WI38 (cell line): ENCODE measurements around the gene TMC1.

Experiments used
- H3K4me3 ChIP-seq: 2 replicates; pipeline ENCODE4 v1.5.1; 2011; ENCODE audit warnings: low read depth, mild to moderate bottlenecking, control low read depth, low read length
- TF ChIP-seq, protein P1 (sequence below): IDR thresholded peaks from 2 replicates; pipeline ENCODE4 v1.5.1; 2012; ENCODE audit warnings: low read depth, mild to moderate bottlenecking, control low read depth, low read length

Gene TMC1

DNA sequence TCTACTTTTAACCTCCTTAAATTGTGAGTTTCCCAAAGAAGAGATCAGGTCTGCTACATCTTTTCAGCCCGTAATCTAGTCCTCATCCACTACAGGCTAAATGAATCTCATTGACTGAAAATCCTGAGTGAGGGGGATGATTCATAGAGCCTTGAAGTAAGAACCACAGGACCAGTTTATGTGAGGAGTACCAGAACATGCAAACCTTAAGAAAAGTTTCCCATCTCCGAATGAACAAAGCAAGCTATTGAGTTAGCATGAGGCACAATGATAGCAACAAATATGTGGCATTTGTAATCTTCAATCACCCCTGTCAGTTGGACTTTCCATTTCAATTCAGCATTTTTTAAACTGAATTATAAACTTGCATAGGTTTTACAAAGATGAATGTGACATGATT is 234.4 kb downstream of the TMC1 start:
- TF ChIP-seq, protein P1, sequence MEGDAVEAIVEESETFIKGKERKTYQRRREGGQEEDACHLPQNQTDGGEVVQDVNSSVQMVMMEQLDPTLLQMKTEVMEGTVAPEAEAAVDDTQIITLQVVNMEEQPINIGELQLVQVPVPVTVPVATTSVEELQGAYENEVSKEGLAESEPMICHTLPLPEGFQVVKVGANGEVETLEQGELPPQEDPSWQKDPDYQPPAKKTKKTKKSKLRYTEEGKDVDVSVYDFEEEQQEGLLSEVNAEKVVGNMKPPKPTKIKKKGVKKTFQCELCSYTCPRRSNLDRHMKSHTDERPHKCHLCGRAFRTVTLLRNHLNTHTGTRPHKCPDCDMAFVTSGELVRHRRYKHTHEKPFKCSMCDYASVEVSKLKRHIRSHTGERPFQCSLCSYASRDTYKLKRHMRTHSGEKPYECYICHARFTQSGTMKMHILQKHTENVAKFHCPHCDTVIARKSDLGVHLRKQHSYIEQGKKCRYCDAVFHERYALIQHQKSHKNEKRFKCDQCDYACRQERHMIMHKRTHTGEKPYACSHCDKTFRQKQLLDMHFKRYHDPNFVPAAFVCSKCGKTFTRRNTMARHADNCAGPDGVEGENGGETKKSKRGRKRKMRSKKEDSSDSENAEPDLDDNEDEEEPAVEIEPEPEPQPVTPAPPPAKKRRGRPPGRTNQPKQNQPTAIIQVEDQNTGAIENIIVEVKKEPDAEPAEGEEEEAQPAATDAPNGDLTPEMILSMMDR: no peak
- H3K4me3 ChIP-seq: no peak overlapping the region

DNA sequence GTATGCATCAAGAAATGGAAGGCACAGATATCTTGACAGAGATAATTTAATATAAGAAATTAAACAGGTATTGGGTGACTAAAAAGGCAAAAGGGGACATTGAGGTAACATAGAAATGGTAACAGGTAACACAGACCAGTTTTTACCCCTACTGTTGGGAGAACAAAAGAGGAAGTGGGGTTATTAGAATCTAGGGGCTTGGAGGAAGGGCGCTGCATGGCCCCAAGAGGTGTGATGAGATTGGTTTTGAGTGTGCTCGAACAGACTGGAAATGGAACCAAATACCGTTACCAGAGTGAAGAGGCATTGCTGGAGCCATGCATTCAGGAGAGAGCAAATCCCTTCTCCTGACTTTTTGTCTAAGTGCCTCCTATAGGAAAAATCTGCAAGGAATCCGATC is 237.5 kb downstream of the TMC1 start:
- no peak overlapping the region for H3K4me3 ChIP-seq
- TF ChIP-seq, protein P1: no peak

DNA sequence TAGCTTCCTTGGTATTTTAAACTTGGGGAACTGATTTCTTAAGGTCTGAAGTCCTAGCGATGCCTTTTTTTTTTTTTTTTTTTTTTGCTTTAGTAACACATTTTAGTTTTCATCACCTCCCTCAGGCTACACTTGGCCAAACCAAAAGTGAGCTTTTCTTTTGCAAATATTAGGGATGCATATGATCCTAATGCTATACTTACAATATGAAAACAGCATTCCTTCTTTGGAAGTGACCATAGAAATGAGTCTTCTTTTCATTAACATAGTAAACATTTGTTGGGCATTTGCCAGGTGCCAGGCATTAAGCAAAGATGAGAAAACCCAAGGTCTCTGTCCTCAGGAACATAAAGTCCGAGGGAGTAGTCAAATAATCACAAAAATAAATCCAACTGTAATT is 241.6 kb downstream of the TMC1 start:
- H3K4me3 ChIP-seq: no peak overlapping the region
- TF ChIP-seq, protein P1: no peak

DNA sequence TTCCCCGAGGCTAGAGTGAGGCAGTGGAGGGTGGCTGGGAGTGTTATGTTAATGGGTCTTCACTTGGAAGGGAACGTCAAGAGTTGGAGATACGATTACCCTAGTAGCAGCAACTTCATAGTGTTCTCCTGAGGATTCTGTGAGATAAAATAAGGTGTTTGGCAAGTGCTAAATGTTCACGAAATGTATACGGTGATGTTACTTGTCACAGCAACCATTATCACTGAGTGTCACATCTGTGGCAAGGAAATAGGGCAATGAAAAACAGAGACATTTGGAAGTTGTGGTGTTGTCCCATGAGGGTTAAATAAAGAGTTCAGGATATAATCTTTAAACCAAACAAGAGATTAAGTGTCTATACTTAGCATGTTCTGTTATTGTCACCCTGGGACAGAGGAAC is 248.1 kb downstream of the TMC1 start:
- H3K4me3 ChIP-seq: no peak overlapping the region
- TF ChIP-seq, protein P1: no peak

DNA sequence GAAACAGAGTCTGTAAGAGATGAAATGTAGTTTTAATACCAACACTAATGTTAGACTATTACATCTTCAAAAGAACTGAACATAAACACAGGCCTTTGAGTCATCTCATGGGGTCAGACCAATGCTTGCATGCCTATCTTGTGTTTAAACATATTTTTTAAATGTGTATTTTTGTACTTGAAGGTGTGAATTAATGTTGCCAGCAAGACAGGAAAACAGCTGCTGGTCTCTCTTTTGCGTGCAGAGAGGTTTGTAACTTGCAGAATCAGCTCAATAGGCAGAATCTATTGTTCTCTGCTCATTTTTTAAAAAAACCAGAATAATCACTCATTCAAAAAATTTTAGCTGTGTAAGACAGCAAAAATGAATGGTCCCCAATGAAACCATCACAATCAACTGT is 251.3 kb downstream of the TMC1 start:
- TF ChIP-seq, protein P1: no peak
- no peak overlapping the region for H3K4me3 ChIP-seq

DNA sequence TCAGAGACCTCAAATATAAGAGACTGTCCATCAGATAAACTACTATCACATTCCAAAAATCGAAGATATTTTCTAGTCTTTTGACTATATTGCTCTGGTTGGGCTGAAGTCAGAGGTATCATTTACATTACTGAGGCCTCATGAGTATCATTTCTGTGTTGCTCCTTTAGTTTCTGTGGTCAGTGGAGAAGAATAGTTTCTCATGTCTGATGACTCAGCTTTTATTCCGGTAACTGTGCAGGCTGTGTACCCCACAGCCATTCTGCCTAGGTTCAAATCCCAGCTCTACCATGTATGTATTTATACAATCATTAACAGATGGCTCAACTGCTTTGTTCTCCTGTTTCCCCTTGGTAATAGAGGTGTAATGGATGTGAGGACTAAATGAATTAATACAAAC is 252.2 kb downstream of the TMC1 start:
- TF ChIP-seq, protein P1: no peak

DNA sequence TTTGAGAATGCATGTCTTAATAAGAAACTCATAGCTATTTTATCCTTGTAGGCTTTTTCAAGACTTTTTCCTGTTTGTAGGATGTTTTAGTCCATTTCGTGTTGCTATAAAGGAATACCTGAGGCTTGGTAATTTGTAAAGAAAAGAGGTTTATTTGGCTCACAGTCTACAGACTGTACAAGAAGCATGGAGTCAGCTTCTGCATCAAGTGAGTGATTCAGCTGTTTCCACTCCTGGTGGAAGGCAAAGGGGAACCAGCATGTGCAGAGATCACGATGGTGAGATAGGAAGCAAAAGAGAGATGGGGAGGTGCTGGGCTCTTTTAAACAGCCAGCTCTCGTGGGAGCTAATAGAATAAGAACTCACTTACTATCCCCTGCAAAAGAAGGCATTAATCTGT is 254.2 kb downstream of the TMC1 start:
- H3K4me3 ChIP-seq: no peak overlapping the region
- TF ChIP-seq, protein P1: no peak

More for the DNA sequence above, 252.2 kb downstream of the TMC1 start:
- no peak overlapping the region for H3K4me3 ChIP-seq
